H9 (cell line): ENCODE measurements around the gene MST1. TPM values are rescaled to one million over a fixed set of nuclear protein-coding genes. Genes with fewer than 3 reads are reported as not detected.

Source experiments
- DNase-seq: peaks from one replicate; pipeline ENCODE4 v3.0.0-alpha.2; 2017
- H2AFZ ChIP-seq: one replicate; pipeline ENCODE4 v1.6.1; 2013; ENCODE audit warnings: mild to moderate bottlenecking, low read length, control low read depth, moderate library complexity
- H2AK5ac ChIP-seq: 2 replicates; pipeline ENCODE4 v1.6.1; 2013; ENCODE audit warnings: low read length, control low read depth, mixed read lengths; ENCODE audit not compliant: insufficient read length
- H2BK120ac ChIP-seq: one replicate; pipeline ENCODE4 v1.6.1; 2013; ENCODE audit warnings: low read depth, mild to moderate bottlenecking, low read length, control low read depth, inconsistent platforms; ENCODE audit not compliant: poor library complexity, severe bottlenecking
- H2BK12ac ChIP-seq: 2 replicates; pipeline ENCODE4 v1.6.1; 2013; ENCODE audit warnings: low read length, control low read depth, mixed read lengths, low read depth; ENCODE audit not compliant: insufficient read length
- H2BK15ac ChIP-seq: 2 replicates; pipeline ENCODE4 v1.6.1; 2013; ENCODE audit warnings: low read depth, low read length, control low read depth
- H2BK20ac ChIP-seq: one replicate; pipeline ENCODE4 v1.6.1; 2013; ENCODE audit warnings: low read depth, mild to moderate bottlenecking, low read length, control low read depth, inconsistent platforms; ENCODE audit not compliant: poor library complexity, severe bottlenecking
- H2BK5ac ChIP-seq: 2 replicates; pipeline ENCODE4 v1.6.1; 2013; ENCODE audit warnings: low read length, control low read depth, mixed read lengths; ENCODE audit not compliant: insufficient read length
- H3K14ac ChIP-seq: 2 replicates; pipeline ENCODE4 v1.6.1; 2013; ENCODE audit warnings: low read length, control low read depth; ENCODE audit not compliant: insufficient read depth
- H3K18ac ChIP-seq: 2 replicates; pipeline ENCODE4 v1.6.1; 2013; ENCODE audit warnings: low read depth, mild to moderate bottlenecking, mixed read lengths, low read length, control low read depth; ENCODE audit not compliant: insufficient read length
- H3K23ac ChIP-seq: 2 replicates; pipeline ENCODE4 v1.6.1; 2013; ENCODE audit warnings: low read length, control low read depth, mixed read lengths, low read depth; ENCODE audit not compliant: insufficient read length
- H3K23me2 ChIP-seq: 2 replicates; pipeline ENCODE4 v1.6.1; 2013; ENCODE audit warnings: low read depth, mild to moderate bottlenecking, mixed read lengths, low read length, control low read depth; ENCODE audit not compliant: insufficient read length, poor library complexity, severe bottlenecking
- H3K27ac ChIP-seq: 2 replicates; pipeline ENCODE4 v1.5.1; 2013; ENCODE audit warnings: low read length, control low read depth, mixed read lengths, low read depth; ENCODE audit not compliant: insufficient read length
- H3K27me3 ChIP-seq: 2 replicates; pipeline ENCODE4 v1.6.1; 2013; ENCODE audit warnings: low read length, control low read depth, inconsistent platforms; ENCODE audit not compliant: insufficient read depth
- H3K4ac ChIP-seq: 2 replicates; pipeline ENCODE4 v1.6.1; 2013; ENCODE audit warnings: low read depth, mild to moderate bottlenecking, control low read depth, inconsistent platforms, low read length, moderate library complexity
- H3K4me1 ChIP-seq: 2 replicates; pipeline ENCODE4 v1.6.1; 2013; ENCODE audit warnings: low read length, control low read depth, inconsistent platforms; ENCODE audit not compliant: insufficient read depth
- H3K4me2 ChIP-seq: 2 replicates; pipeline ENCODE4 v1.6.1; 2013; ENCODE audit warnings: low read length, control low read depth, mixed read lengths; ENCODE audit not compliant: insufficient read length, insufficient read depth
- H3K56ac ChIP-seq: 2 replicates; pipeline ENCODE4 v1.6.1; 2013; ENCODE audit warnings: low read depth, mild to moderate bottlenecking, mixed read lengths, low read length, control low read depth; ENCODE audit not compliant: insufficient read length
- H3K79me1 ChIP-seq: 2 replicates; pipeline ENCODE4 v1.6.1; 2013; ENCODE audit warnings: low read depth, mild to moderate bottlenecking, moderate library complexity, low read length, control low read depth, inconsistent platforms; ENCODE audit not compliant: insufficient read depth, poor library complexity, severe bottlenecking
- H3K79me2 ChIP-seq: 2 replicates; pipeline ENCODE4 v1.6.1; 2013; ENCODE audit warnings: low read length, control low read depth, inconsistent platforms; ENCODE audit not compliant: insufficient read depth
- H3K9ac ChIP-seq: 2 replicates; pipeline ENCODE4 v1.6.1; 2013; ENCODE audit warnings: low read length, control low read depth, mixed read lengths; ENCODE audit not compliant: insufficient read length; ENCODE audit errors: extremely low read depth
- H3K9me3 ChIP-seq: one replicate; pipeline ENCODE4 v1.6.1; 2013; ENCODE audit warnings: low read depth, low read length, inconsistent platforms; ENCODE audit not compliant: control insufficient read depth
- H3T11ph ChIP-seq: one replicate; pipeline ENCODE4 v1.6.1; 2013; ENCODE audit warnings: mild to moderate bottlenecking, low read length, control low read depth, inconsistent platforms
- H4K20me1 ChIP-seq: one replicate; pipeline ENCODE4 v1.6.1; 2013; ENCODE audit not compliant: control insufficient read depth, insufficient read length, insufficient read depth
- H4K5ac ChIP-seq: 2 replicates; pipeline ENCODE4 v1.6.1; 2013; ENCODE audit warnings: low read depth, mild to moderate bottlenecking, mixed read lengths, low read length, control low read depth; ENCODE audit not compliant: insufficient read length
- H4K8ac ChIP-seq: replicated peaks from 2 replicates; pipeline ENCODE4 v1.6.1; 2013; ENCODE audit warnings: low read length, control low read depth, mixed read lengths, low read depth; ENCODE audit not compliant: insufficient read length
- H4K91ac ChIP-seq: 2 replicates; pipeline ENCODE4 v1.6.1; 2013; ENCODE audit warnings: low read depth, mild to moderate bottlenecking, moderate library complexity, mixed read lengths, low read length, control low read depth; ENCODE audit not compliant: insufficient read length
- H3K27ac Mint-ChIP-seq, 3 experiments: 2 replicates in 2 of 3; 3 replicates in 1 of 3; pipeline ENCODE4 v1.8.0; 2020 to 2021; ENCODE audit warnings: mixed read lengths in 3 of 3, mild to moderate bottlenecking in 1 of 3, moderate library complexity in 1 of 3
- H3K27me3 Mint-ChIP-seq: 2 replicates; pipeline ENCODE4 v1.8.0; 2021; ENCODE audit warnings: low read depth, mild to moderate bottlenecking, moderate library complexity, mixed read lengths
- H3K36me3 Mint-ChIP-seq, 3 experiments: 2 replicates in 2 of 3; 3 replicates in 1 of 3; pipeline ENCODE4 v1.8.0; 2020 to 2021; ENCODE audit warnings: low read depth in 3 of 3, mixed read lengths in 3 of 3; ENCODE audit not compliant: insufficient read depth in 1 of 3
- H3K4me1 Mint-ChIP-seq, 2 experiments: 2 replicates each; pipeline ENCODE4 v1.8.0; 2020; ENCODE audit warnings: mixed read lengths in 2 of 2
- H3K4me3 Mint-ChIP-seq, 2 experiments: 2 replicates in 1 of 2; 3 replicates in 1 of 2; pipeline ENCODE4 v1.8.0; 2020 to 2021; ENCODE audit warnings: mild to moderate bottlenecking in 2 of 2, mixed read lengths in 2 of 2, moderate library complexity in 1 of 2
- H3K9me3 Mint-ChIP-seq, 2 experiments: 2 replicates in 1 of 2; 3 replicates in 1 of 2; pipeline ENCODE4 v1.8.0; 2020; ENCODE audit warnings: mild to moderate bottlenecking in 2 of 2, mixed read lengths in 2 of 2, moderate library complexity in 1 of 2
- CTCF ChIP-seq: fragments of 200-600 bp; sonication (generic); conservative IDR thresholded peaks from 3 replicates; pipeline ENCODE4 v1.8.0; 2021; ENCODE audit warnings: antibody characterized with exemption, mild to moderate bottlenecking
- WGBS: extraction: QIAGEN DNeasy Blood & Tissue Kit; methylation state at CpG from one replicate; pipeline ENCODE4 v1.1.7; 2013; ENCODE audit warnings: missing lambda C conversion rate, low lambda C conversion rate, mixed read lengths; ENCODE audit not compliant: insufficient read length; ENCODE audit errors: extremely low coverage; 5-methylcytosine and 5-hydroxymethylcytosine counted together
- total RNA-seq: library from RNA; stranded (reverse); gene quantifications from 2 replicates; pipeline ENCODE4 v1.2.1, GENCODE V29; 2021

Gene MST1
- total RNA-seq, 1 experiment from 2014 or later: 8.9 TPM

DNA sequence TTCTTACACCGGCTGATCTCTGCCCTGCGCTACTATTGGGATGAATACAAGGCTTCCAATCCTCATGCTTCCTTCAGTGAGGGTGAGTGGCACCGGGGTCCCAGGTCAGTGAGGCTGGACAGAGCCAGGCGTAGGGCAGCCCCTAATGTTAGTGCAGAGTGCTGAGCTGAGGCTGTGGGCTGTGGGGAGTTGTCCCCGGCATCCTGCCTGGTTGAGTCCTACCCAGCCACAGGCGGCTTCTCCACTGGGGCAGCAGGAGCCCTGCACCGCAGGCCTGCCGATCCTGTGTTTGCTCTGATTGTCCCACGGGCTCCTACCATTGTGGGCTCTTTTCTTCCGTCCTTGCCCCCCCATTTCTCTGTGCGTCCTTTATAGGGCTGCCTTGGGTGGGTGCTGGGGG is 13.4 kb upstream of the MST1 start:
- Histone ChIP-seq H2BK15ac (no peak overlapping the region), H2BK5ac (no peak overlapping the region), H3K18ac (no peak overlapping the region), H3K4ac (no peak overlapping the region), H4K20me1 (no peaks in the 10 kb centered on the region), H4K91ac (no peak overlapping the region), H2AK5ac (no peak overlapping the region), H3K4me2 (no peak overlapping the region), H4K8ac (no peak overlapping the region), H3K79me2 (no peaks in the 10 kb centered on the region), H2AFZ (no peak overlapping the region), H3T11ph (no peak overlapping the region), H3K79me1 (no peaks in the 10 kb centered on the region), H2BK12ac (no peak overlapping the region), H3K27ac (no peak overlapping the region), H3K9ac (no peak overlapping the region), H2BK20ac (no peak overlapping the region), H3K4me1 (no peaks in the 10 kb centered on the region), H4K5ac (no peak overlapping the region), H3K27me3 (no peaks in the 10 kb centered on the region), H3K14ac (no peak overlapping the region), H3K9me3 (no peaks in the 10 kb centered on the region), H3K56ac (no peak overlapping the region), H3K23ac (no peak overlapping the region), H3K23me2 (no peaks in the 10 kb centered on the region), H2BK120ac (no peak overlapping the region)
- Mint-ChIP-seq H3K27me3 (no peaks in the 10 kb centered on the region), H3K4me3 (no peak overlapping the region), H3K9me3 (no peaks in the 10 kb centered on the region), H3K27ac (peak overlapping the region in 1 of 3 experiments; percentile 73; a peak in 1 of 7 replicates), H3K4me1 (peaks cover 11 to 21% of the 10 kb centered on the region in 2 experiments), H3K36me3 (peaks cover 6 to 20% (median 14%) of the 10 kb centered on the region in 3 experiments)
- DNase-seq: no peak
- TF ChIP-seq CTCF: no peak
- WGBS: no CpG with 5 or more reads among the region's 11 CpGs
